A549 (cell line): ENCODE measurements around the gene MAP2K1. TPM values are rescaled to one million over a fixed set of nuclear protein-coding genes. Genes with fewer than 3 reads are reported as not detected.
"Not testable (repeated sequence)": the region's sequence is repeated elsewhere in the genome, so short reads cannot be mapped to it uniquely, and the experiment has no call there.

Experiments used
- ATAC-seq, 2 experiments: fragments of 200-7000 bp in 1 of 2; fragments of >200 bp in 1 of 2; cut with Nextera tagmentation in 1 of 2; cut with Tn5 transposase in 1 of 2; 3 replicates each; pipeline versions ENCODE4 v1.8.0 to v1.9.1; 2018 to 2020; ENCODE audit warnings: mild to moderate bottlenecking in 1 of 2, moderate library complexity in 1 of 2
- CTCF ChIA-PET: fragments of 300-600 bp; sonication (Branson Sonifier 250); formaldehyde crosslinking; extraction: SDS; loops from one replicate; lab custom pipeline; 2021; ENCODE audit warnings: antibody characterized with exemption, inconsistent platforms; lab: Yijun Ruan, JAX
- POLR2A ChIA-PET: fragments of 350-600 bp; formaldehyde crosslinking; extraction: SDS; loops from one replicate; lab custom pipeline; 2021; ENCODE audit warnings: antibody characterized with exemption, inconsistent platforms; lab: Yijun Ruan, JAX
- DNase-seq, 2 experiments: peaks; one replicate each; pipeline versions ENCODE4 v3.0.0 to v3.0.0-alpha.2; 2011 to 2016; ENCODE audit warnings: low read depth in 1 of 2, low spot score in 1 of 2
- FAIRE-seq: peaks from 2 replicates; lab custom pipeline; 2011; peaks lifted over from hg19 to GRCh38; lab: Jason Lieb, UNC
- H3K27ac ChIP-seq, 2 experiments: fragments of >200 bp; sonication (Bioruptor Twin); formaldehyde crosslinking; 3 replicates each; pipeline ENCODE4 v1.5.1; 2016 to 2017
- H3K4me1 ChIP-seq: fragments of >200 bp; sonication (Bioruptor Twin); formaldehyde crosslinking; 3 replicates; pipeline ENCODE4 v1.6.1; 2016
- H3K4me2 ChIP-seq: fragments of >200 bp; sonication (Bioruptor Twin); formaldehyde crosslinking; 3 replicates; pipeline ENCODE4 v1.6.1; 2016
- H3K4me3 ChIP-seq: fragments of >200 bp; sonication (Bioruptor Twin); formaldehyde crosslinking; 3 replicates; pipeline ENCODE4 v1.5.1; 2016
- H3K9me3 ChIP-seq: fragments of >200 bp; sonication (Bioruptor Twin); formaldehyde crosslinking; 3 replicates; pipeline ENCODE4 v1.6.1; 2016
- CBX2 ChIP-seq: fragments of 200-600 bp; sonication (generic); IDR thresholded peaks from 2 replicates; pipeline ENCODE4 v1.6.1; 2016; ENCODE audit warnings: low read depth, mild to moderate bottlenecking, borderline replicate concordance
- CEBPB ChIP-seq, 2 experiments: fragments of >200 bp in 1 of 2; sonication (Bioruptor Twin) in 1 of 2; formaldehyde crosslinking in 1 of 2; IDR thresholded peaks; 2 replicates each; pipeline ENCODE4 v1.6.1; 2012 to 2016
- EHF ChIP-seq: fragments of 250-450 bp; sonication (Bioruptor Pico); IDR thresholded peaks from 2 replicates; pipeline ENCODE4 v1.5.0; 2020; ENCODE audit warnings: mild to moderate bottlenecking
- EHMT2 ChIP-seq: fragments of 200-600 bp; sonication (generic); IDR thresholded peaks from 2 replicates; pipeline ENCODE4 v1.6.1; 2016; ENCODE audit warnings: antibody characterized with exemption, low read depth, mild to moderate bottlenecking, moderate library complexity
- FOSB ChIP-seq: fragments of 250-450 bp; sonication (Bioruptor Pico); IDR thresholded peaks from 2 replicates; pipeline ENCODE4 v1.5.0; 2020; ENCODE audit warnings: mild to moderate bottlenecking, moderate library complexity
- FOSL2 ChIP-seq, 2 experiments: fragments of 450-650 bp in 1 of 2; fragments of >200 bp in 1 of 2; sonication (Bioruptor Twin) in 1 of 2; formaldehyde crosslinking; IDR thresholded peaks; 2 replicates each; pipeline versions ENCODE4 v1.5.0 to v1.6.1; 2016 to 2020; ENCODE audit warnings: mild to moderate bottlenecking in 1 of 2, moderate library complexity in 1 of 2
- GATA3 ChIP-seq: IDR thresholded peaks from 2 replicates; pipeline ENCODE4 v1.6.1; 2012; ENCODE audit warnings: borderline replicate concordance
- HOXB5 ChIP-seq: fragments of 250-450 bp; sonication (Bioruptor Pico); IDR thresholded peaks from 2 replicates; pipeline ENCODE4 v1.5.0; 2020; ENCODE audit warnings: mild to moderate bottlenecking, moderate library complexity
- JUN ChIP-seq, 2 experiments: fragments of >200 bp; sonication (Bioruptor Twin); formaldehyde crosslinking; IDR thresholded peaks; 2 replicates in 1 of 2; 3 replicates in 1 of 2; pipeline ENCODE4 v1.6.1; 2016 to 2017
- JUNB ChIP-seq: fragments of >200 bp; sonication (Bioruptor Twin); formaldehyde crosslinking; IDR thresholded peaks from 2 replicates; pipeline ENCODE4 v1.6.1; 2016
- KDM1A ChIP-seq: fragments of 200-600 bp; sonication (generic); IDR thresholded peaks from 2 replicates; pipeline ENCODE4 v1.6.1; 2016; ENCODE audit warnings: low read depth, mild to moderate bottlenecking
- KDM5A ChIP-seq: fragments of 200-600 bp; sonication (generic); IDR thresholded peaks from 2 replicates; pipeline ENCODE4 v1.6.1; 2016; ENCODE audit warnings: antibody characterized with exemption, mild to moderate bottlenecking
- MYC ChIP-seq: IDR thresholded peaks from 2 replicates; pipeline ENCODE4 v1.6.1; 2012; ENCODE audit warnings: mild to moderate bottlenecking, inconsistent platforms, low read length, improper control_type of control experiment, borderline replicate concordance
- NPAS2 ChIP-seq: fragments of 250-450 bp; sonication (Bioruptor Pico); IDR thresholded peaks from 2 replicates; pipeline ENCODE4 v1.8.0; 2022; ENCODE audit warnings: mild to moderate bottlenecking, moderate library complexity, borderline replicate concordance
- PBX3 ChIP-seq: IDR thresholded peaks from 2 replicates; pipeline ENCODE4 v1.6.1; 2012
- RAD21 ChIP-seq, 2 experiments: fragments of >200 bp in 1 of 2; sonication (Bioruptor Twin) in 1 of 2; formaldehyde crosslinking in 1 of 2; IDR thresholded peaks in 1 of 2; conservative IDR thresholded peaks in 1 of 2; 2 replicates in 1 of 2; 3 replicates in 1 of 2; pipeline ENCODE4 v1.6.1; 2012 to 2018; ENCODE audit warnings: inconsistent platforms in 1 of 2
- SMC3 ChIP-seq: fragments of >200 bp; sonication (Bioruptor Twin); formaldehyde crosslinking; IDR thresholded peaks from 3 replicates; pipeline ENCODE4 v1.6.1; 2018; ENCODE audit warnings: inconsistent platforms
- TFCP2L1 ChIP-seq: fragments of 250-450 bp; sonication (Bioruptor Pico); IDR thresholded peaks from 2 replicates; pipeline ENCODE4 v1.5.0; 2021; ENCODE audit warnings: mild to moderate bottlenecking
- ZC3H11A ChIP-seq: fragments of 450-650 bp; IDR thresholded peaks from 2 replicates; pipeline ENCODE4 v1.6.1; 2014; ENCODE audit warnings: antibody characterized with exemption, mild to moderate bottlenecking
- ZNF302 ChIP-seq: fragments of 250-450 bp; sonication (Bioruptor Pico); IDR thresholded peaks from 2 replicates; pipeline ENCODE4 v1.9.0; 2021; ENCODE audit warnings: inconsistent platforms, mild to moderate bottlenecking, moderate library complexity
- WGBS: methylation state at CpG from one replicate; pipeline ENCODE4 v1.1.6; 2017; ENCODE audit errors: missing lambda C conversion rate; 5-methylcytosine and 5-hydroxymethylcytosine counted together
- polyA plus RNA-seq, 4 experiments: library from polyadenylated mRNA; depleted of rRNA in 3 of 4; stranded (reverse); fragments of >200 nt; fragmentation: RNase III in 1 of 4; extraction: RNeasy Plus Mini Kit Qiagen cat#74134 plus additional on column Dnase treatment in 1 of 4; gene quantifications; 2 replicates in 3 of 4; 3 replicates in 1 of 4; pipeline ENCODE4 v1.2.3, GENCODE V29; 2011 to 2017
- TF ChIP-seq, protein P1 (sequence below): fragments of 450-650 bp; IDR thresholded peaks from 2 replicates; pipeline ENCODE4 v1.6.1; 2014; ENCODE audit warnings: antibody characterized with exemption
- TF ChIP-seq, protein P2 (sequence below): IDR thresholded peaks from 2 replicates; pipeline ENCODE4 v1.6.1; 2012
- TF ChIP-seq, protein P3 (sequence below): fragments of 150-350 bp; IDR thresholded peaks from 2 replicates; pipeline ENCODE4 v1.6.1; 2014; ENCODE audit warnings: low read depth, mild to moderate bottlenecking, low read length

Gene MAP2K1
- polyA plus RNA-seq, 2 of the 4 experiments (the other 2 are of a cell fraction): 30.3 to 41.9 TPM

DNA sequence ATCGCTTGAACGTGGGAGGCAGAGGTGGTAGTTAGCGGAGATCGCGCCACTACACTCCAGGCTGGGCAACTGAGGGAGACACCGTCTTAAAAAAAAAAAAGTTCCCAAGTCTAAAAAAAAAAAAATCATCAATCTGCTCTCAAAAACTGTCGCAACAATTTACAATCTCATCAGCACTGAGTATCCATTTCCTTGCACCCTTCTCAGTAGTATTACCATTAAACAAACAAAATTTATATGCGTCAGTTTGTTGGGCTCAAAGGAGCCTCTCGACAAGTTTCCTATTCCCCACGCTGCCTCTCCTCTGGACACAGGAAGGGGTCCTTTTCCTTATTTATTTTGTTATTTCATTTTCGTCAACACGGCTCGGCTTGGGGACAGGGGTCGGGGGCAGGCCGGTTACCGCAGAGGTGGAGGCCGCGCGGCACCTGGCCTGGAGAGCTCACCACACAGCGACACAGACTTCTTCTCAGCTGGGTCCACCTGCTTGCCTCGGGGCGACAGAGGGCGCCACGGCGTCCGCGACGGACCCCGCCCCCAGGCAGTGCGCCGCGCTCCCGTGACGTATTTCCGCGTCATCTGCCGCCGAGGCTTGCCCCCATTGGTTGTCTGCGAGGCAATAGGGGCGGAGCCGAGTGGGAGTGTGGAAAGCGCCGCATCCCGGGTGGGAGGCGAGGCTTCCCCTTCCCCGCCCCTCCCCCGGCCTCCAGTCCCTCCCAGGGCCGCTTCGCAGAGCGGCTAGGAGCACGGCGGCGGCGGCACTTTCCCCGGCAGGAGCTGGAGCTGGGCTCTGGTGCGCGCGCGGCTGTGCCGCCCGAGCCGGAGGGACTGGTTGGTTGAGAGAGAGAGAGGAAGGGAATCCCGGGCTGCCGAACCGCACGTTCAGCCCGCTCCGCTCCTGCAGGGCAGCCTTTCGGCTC, at the start of gene MAP2K1 (continued):
- no peak for TF ChIP-seq FOSL2 (IDR thresholded peaks at IDR 0.05)
- TF ChIP-seq FOSL2 (CRISPR knock-in tag; IDR thresholded peaks at IDR 0.05): peak; percentile 38
- TF ChIP-seq ZNF302: no peak
- TF ChIP-seq, protein P1, sequence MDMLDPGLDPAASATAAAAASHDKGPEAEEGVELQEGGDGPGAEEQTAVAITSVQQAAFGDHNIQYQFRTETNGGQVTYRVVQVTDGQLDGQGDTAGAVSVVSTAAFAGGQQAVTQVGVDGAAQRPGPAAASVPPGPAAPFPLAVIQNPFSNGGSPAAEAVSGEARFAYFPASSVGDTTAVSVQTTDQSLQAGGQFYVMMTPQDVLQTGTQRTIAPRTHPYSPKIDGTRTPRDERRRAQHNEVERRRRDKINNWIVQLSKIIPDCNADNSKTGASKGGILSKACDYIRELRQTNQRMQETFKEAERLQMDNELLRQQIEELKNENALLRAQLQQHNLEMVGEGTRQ: peak; percentile 86
- 0 out of 2 replicates have a peak, but pooled peaks have one; percentile 83 for TF ChIP-seq MYC
- peak; percentile 56 for TF ChIP-seq GATA3
- TF ChIP-seq JUNB: no peak
- TF ChIP-seq, protein P2, sequence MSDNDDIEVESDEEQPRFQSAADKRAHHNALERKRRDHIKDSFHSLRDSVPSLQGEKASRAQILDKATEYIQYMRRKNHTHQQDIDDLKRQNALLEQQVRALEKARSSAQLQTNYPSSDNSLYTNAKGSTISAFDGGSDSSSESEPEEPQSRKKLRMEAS: peak; percentile 96
- peak; percentile 47 to 56; a peak in 2 of 5 replicates for TF ChIP-seq RAD21 (conservative IDR thresholded peaks at IDR 0.05 in 1 of 2, IDR thresholded peaks at IDR 0.05 in 1 of 2)
- TF ChIP-seq KDM1A: no peak
- TF ChIP-seq SMC3: peak; percentile 83
- peak; percentile 77 for TF ChIP-seq PBX3
- no peak for TF ChIP-seq EHMT2
- TF ChIP-seq CBX2: no peak
- TF ChIP-seq TFCP2L1 (CRISPR knock-in tag): no peak
- no peak for TF ChIP-seq FOSB
- TF ChIP-seq, protein P3, sequence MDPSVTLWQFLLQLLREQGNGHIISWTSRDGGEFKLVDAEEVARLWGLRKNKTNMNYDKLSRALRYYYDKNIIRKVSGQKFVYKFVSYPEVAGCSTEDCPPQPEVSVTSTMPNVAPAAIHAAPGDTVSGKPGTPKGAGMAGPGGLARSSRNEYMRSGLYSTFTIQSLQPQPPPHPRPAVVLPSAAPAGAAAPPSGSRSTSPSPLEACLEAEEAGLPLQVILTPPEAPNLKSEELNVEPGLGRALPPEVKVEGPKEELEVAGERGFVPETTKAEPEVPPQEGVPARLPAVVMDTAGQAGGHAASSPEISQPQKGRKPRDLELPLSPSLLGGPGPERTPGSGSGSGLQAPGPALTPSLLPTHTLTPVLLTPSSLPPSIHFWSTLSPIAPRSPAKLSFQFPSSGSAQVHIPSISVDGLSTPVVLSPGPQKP: no peak
- no peak for TF ChIP-seq NPAS2 (CRISPR knock-in tag)
- no peak for TF ChIP-seq ZC3H11A
- TF ChIP-seq JUN (IDR thresholded peaks at IDR 0.05): peak; percentile 66 to 84; a peak in 4 of 5 replicates
- TF ChIP-seq CEBPB (IDR thresholded peaks at IDR 0.05): no peak
- TF ChIP-seq KDM5A: no peak
- TF ChIP-seq HOXB5 (CRISPR knock-in tag): no peak
- TF ChIP-seq EHF (CRISPR knock-in tag): no peak
- TF ChIP-seq, all 56 proteins: peak for 16

DNA sequence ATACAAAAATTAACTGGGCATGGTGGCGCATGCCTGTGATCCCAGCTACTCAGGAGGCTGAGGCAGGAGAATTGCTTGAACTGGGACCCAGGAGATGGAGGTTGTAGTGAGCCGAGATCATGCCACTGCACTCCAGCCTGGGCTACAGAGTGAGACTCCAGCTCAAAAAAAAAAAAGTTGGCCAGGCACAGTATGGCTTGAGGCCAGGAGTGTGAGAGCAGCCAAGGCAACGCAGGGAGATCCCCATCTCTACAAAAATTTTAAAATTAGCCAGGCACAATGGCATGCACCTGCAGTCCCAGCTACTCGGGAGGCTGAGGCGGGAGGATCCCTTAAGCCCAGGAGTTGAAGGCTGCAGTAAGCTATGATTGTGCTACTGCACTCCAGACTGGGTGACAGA, 38.2 kb upstream of the MAP2K1 start:
- H3K4me1 ChIP-seq, FAIRE-seq, H3K9me3 ChIP-seq, H3K4me3 ChIP-seq, H3K27ac ChIP-seq, H3K4me2 ChIP-seq, POLR2A ChIA-PET, DNase-seq, ATAC-seq: not testable (repeated sequence)
- CTCF ChIA-PET: interaction anchor here (0.7 kb wide), 1 partner anchor 34 kb away, joined by 3 read pairs; no protein-coding TSS in a partner anchor
- WGBS: 61% methylated on average over 5 of the region's 5 CpGs
